Measurements from ENCODE around the gene HAUS5.
"Not testable (repeated sequence)": the region's sequence is repeated elsewhere in the genome, so short reads cannot be mapped to it uniquely, and the experiment has no call there.

HAUS5 gene
- total RNA-seq = 23.0 to 33.1 reads per million in 2 experiments

GRCh38 chr19:35612559-35613321 is at the start of gene HAUS5:
Gene HAUS5, plus strand, starts transcription at chr19:35612735. Its CDS starts 60 bp downstream, at chr19:35612795.
- peak; percentile 94 for DNase-seq (ENCODE audit: low read depth)

- no peak for DNase-seq (ENCODE audit: low read depth)
These were observed 49.8 kb upstream of the HAUS5 start for GRCh38 chr19:35562776-35563175.

GRCh38 chr19:35563207-35563829 is 49.2 kb upstream of the HAUS5 start, which contains the start of gene ATP4A:
Gene ATP4A, minus strand, starts transcription at chr19:35563658. Its CDS starts 29 bp downstream, at chr19:35563629.
- DNase-seq (ENCODE audit: low read depth) = no peak

- no peak for DNase-seq (ENCODE audit: low read depth)
These were observed 47.3 kb upstream of the HAUS5 start for GRCh38 chr19:35565016-35565856.

GRCh38 chr19:35566738-35567137 is 45.8 kb upstream of the HAUS5 start:
- no peak for DNase-seq (ENCODE audit: low read depth)

GRCh38 chr19:35569281-35569781 is 43.2 kb upstream of the HAUS5 start:
- no peak for DNase-seq (ENCODE audit: low read depth)

GRCh38 chr19:35571406-35571965 is 41.0 kb upstream of the HAUS5 start:
- DNase-seq (ENCODE audit: low read depth) = no peak

- DNase-seq (ENCODE audit: low read depth) = no peak
These were observed 34.6 kb upstream of the HAUS5 start for GRCh38 chr19:35577918-35578317.

- DNase-seq (ENCODE audit: low read depth) = no peak
These were observed 33.8 kb upstream of the HAUS5 start for GRCh38 chr19:35578707-35579106.

GRCh38 chr19:35582760-35583159 is 29.8 kb upstream of the HAUS5 start:
- DNase-seq (ENCODE audit: low read depth) = no peak

- no peak for DNase-seq (ENCODE audit: low read depth)
These were observed 26.7 kb upstream of the HAUS5 start, which contains the start of gene PMIS2 for GRCh38 chr19:35585848-35586247. Gene PMIS2, plus strand, starts transcription at chr19:35586173. Its CDS starts 87 bp downstream, at chr19:35586260.

GRCh38 chr19:35587321-35587720 is 25.2 kb upstream of the HAUS5 start:
- DNase-seq (ENCODE audit: low read depth) = no peak

GRCh38 chr19:35590875-35591274 is 21.7 kb upstream of the HAUS5 start:
- no peak for DNase-seq (ENCODE audit: low read depth)

- no peak for DNase-seq (ENCODE audit: low read depth)
These were observed 20.3 kb upstream of the HAUS5 start for GRCh38 chr19:35592226-35592625.

- DNase-seq (ENCODE audit: low read depth) = not testable (repeated sequence)
These were observed 17.5 kb upstream of the HAUS5 start for GRCh38 chr19:35595026-35595425.

GRCh38 chr19:35595928-35596327 is 16.6 kb upstream of the HAUS5 start:
- no peak for DNase-seq (ENCODE audit: low read depth)

- DNase-seq (ENCODE audit: low read depth) = no peak
These were observed 16.1 kb upstream of the HAUS5 start for GRCh38 chr19:35596366-35596999.

- no peak for DNase-seq (ENCODE audit: low read depth)
These were observed 10.6 kb upstream of the HAUS5 start for GRCh38 chr19:35601971-35602370.

- not testable (repeated sequence) for DNase-seq (ENCODE audit: low read depth)
These were observed 8.1 kb upstream of the HAUS5 start for GRCh38 chr19:35604436-35604835.

GRCh38 chr19:35607170-35607569 is 5.4 kb upstream of the HAUS5 start:
- DNase-seq (ENCODE audit: low read depth) = not testable (repeated sequence)

GRCh38 chr19:35607661-35608060 is 4.9 kb upstream of the HAUS5 start:
- DNase-seq (ENCODE audit: low read depth) = no peak

Data from T follicular helper cell (primary cell).